Mucosa of stomach (tissue), 1 donor: ENCODE measurements around the gene STX11.

Experiments
- H3K27me3 ChIP-seq: one replicate; pipeline ENCODE4 v1.7.0; 2013; ENCODE audit warnings: mild to moderate bottlenecking, low read length; ENCODE audit not compliant: control insufficient read depth, insufficient read depth
- H3K36me3 ChIP-seq: one replicate; pipeline ENCODE4 v1.7.0; 2013; ENCODE audit warnings: low read length; ENCODE audit not compliant: control insufficient read depth, insufficient read depth
- H3K4me1 ChIP-seq: one replicate; pipeline ENCODE4 v1.7.0; 2013; ENCODE audit warnings: mild to moderate bottlenecking, low read length; ENCODE audit not compliant: control insufficient read depth, insufficient read depth
- H3K4me3 ChIP-seq: one replicate; pipeline ENCODE4 v1.7.0; 2013; ENCODE audit warnings: low read length
- H3K9ac ChIP-seq: one replicate; pipeline ENCODE4 v1.7.0; 2013; ENCODE audit warnings: mild to moderate bottlenecking, low read length, moderate library complexity
- H3K9me3 ChIP-seq: one replicate; pipeline ENCODE4 v1.7.0; 2013; ENCODE audit warnings: mild to moderate bottlenecking, low read length, moderate library complexity; ENCODE audit not compliant: control insufficient read depth
- donor health status: Pancreatic carcinoma.

STX11 gene

GRCh38 chr6:144197919-144198318 lies 47.6 kb downstream of the STX11 start:
- Histone ChIP-seq H3K27me3 (no peaks in the 10 kb centered on the region), H3K9ac (no peak overlapping the region), H3K9me3 (no peaks in the 10 kb centered on the region), H3K36me3 (no peaks in the 10 kb centered on the region), H3K4me1 (no peaks in the 10 kb centered on the region), H3K4me3 (no peak overlapping the region)

DNA sequence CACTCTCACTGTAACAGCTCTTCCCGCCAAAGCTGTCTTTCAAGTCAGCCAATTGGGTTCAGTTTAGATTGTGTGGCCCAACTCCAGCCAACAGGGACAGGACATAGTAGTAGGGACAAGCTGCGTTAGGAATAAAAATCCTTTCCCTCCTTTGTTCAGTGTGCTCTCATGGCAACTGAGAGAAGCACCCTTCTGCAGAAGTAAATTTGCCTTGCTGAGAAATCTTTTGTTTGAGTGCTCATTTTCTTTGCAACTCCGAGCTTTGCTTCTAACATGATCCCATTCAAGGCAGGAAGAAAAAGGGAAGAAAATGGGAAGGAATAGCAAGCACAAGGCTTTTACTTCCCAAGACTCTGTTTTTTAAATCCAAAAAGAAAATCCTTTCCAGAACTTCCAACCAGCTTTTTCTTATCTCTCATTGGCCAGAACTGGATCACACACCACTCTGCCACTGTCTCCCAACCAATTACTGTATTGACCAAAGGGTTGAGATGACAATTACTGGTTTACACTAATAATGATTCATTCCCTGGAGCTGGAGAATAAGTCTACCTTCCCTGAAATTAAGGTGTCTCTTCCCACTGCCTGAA lies 52.7 kb downstream of the STX11 start:
- Histone ChIP-seq H3K9me3 (peaks cover 5% of the 10 kb centered on the region), H3K4me3 (no peak overlapping the region), H3K27me3 (no peaks in the 10 kb centered on the region), H3K36me3 (no peaks in the 10 kb centered on the region), H3K9ac (no peak overlapping the region), H3K4me1 (no peaks in the 10 kb centered on the region)

DNA sequence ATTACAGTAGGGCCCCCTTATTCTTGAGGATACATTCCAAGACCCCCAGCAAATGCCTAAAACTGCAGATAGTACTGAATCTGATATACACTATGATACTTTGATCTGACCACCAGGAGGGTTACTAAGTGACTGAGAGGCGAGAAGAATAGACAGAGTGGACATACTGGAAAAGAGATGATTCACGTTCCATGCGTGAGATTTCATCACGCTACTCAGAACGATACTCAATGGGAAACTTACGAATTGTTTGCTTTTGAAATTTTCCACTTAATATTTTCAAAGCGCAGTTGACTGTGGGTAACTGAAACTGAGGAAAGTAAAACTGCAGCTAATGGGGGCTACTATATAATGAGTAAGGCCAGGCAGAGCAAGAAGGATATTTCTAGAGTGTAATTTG lies 60.8 kb downstream of the STX11 start:
- Histone ChIP-seq H3K36me3 (no peaks in the 10 kb centered on the region), H3K4me3 (no peak overlapping the region), H3K4me1 (peaks cover 9% of the 10 kb centered on the region), H3K27me3 (peaks cover 11% of the 10 kb centered on the region), H3K9ac (no peak overlapping the region), H3K9me3 (no peaks in the 10 kb centered on the region)

GRCh38 chr6:144213315-144213714 lies 63.0 kb downstream of the STX11 start:
- no peaks in the 10 kb centered on the region for H3K36me3 ChIP-seq
- no peak overlapping the region for H3K9ac ChIP-seq
- H3K27me3 ChIP-seq = peaks cover 10% of the 10 kb centered on the region
- peaks cover 9% of the 10 kb centered on the region for H3K4me1 ChIP-seq
- no peaks in the 10 kb centered on the region for H3K9me3 ChIP-seq
- H3K4me3 ChIP-seq = no peak overlapping the region

GRCh38 chr6:144214029-144214428 lies 63.7 kb downstream of the STX11 start:
- Histone ChIP-seq H3K4me3 (no peak overlapping the region), H3K9ac (no peak overlapping the region), H3K36me3 (no peaks in the 10 kb centered on the region), H3K4me1 (peaks cover 9% of the 10 kb centered on the region), H3K9me3 (no peaks in the 10 kb centered on the region), H3K27me3 (peaks cover 3% of the 10 kb centered on the region)

GRCh38 chr6:144214622-144215401 lies 64.5 kb downstream of the STX11 start:
- Histone ChIP-seq H3K9ac (peak overlapping the region; percentile 84), H3K4me1 (peaks cover 9% of the 10 kb centered on the region), H3K9me3 (no peaks in the 10 kb centered on the region), H3K36me3 (no peaks in the 10 kb centered on the region), H3K27me3 (no peaks in the 10 kb centered on the region), H3K4me3 (no peak overlapping the region)

- Histone ChIP-seq H3K4me1 (peaks cover 9% of the 10 kb centered on the region), H3K9ac (peak overlapping the region; percentile 84), H3K36me3 (no peaks in the 10 kb centered on the region), H3K9me3 (no peaks in the 10 kb centered on the region), H3K27me3 (no peaks in the 10 kb centered on the region), H3K4me3 (peak overlapping the region; percentile 48)
Observed at GRCh38 chr6:144215402-144215931, 65.2 kb downstream of the STX11 start.

GRCh38 chr6:144215932-144216667 lies 65.8 kb downstream of the STX11 start:
- Histone ChIP-seq H3K4me3 (peak overlapping the region; percentile 48), H3K9me3 (no peaks in the 10 kb centered on the region), H3K27me3 (no peaks in the 10 kb centered on the region), H3K36me3 (no peaks in the 10 kb centered on the region), H3K4me1 (peaks cover 9% of the 10 kb centered on the region), H3K9ac (peak overlapping the region; percentile 84)

GRCh38 chr6:144216668-144217218 lies 66.4 kb downstream of the STX11 start:
- no peaks in the 10 kb centered on the region for H3K9me3 ChIP-seq
- H3K4me1 ChIP-seq = peaks cover 9% of the 10 kb centered on the region
- no peaks in the 10 kb centered on the region for H3K36me3 ChIP-seq
- H3K9ac ChIP-seq = peak overlapping the region; percentile 84
- H3K4me3 ChIP-seq = peak overlapping the region; percentile 48
- no peaks in the 10 kb centered on the region for H3K27me3 ChIP-seq

- H3K9me3 ChIP-seq = no peaks in the 10 kb centered on the region
- peaks cover 9% of the 10 kb centered on the region for H3K4me1 ChIP-seq
- no peaks in the 10 kb centered on the region for H3K27me3 ChIP-seq
- H3K36me3 ChIP-seq = no peaks in the 10 kb centered on the region
- H3K4me3 ChIP-seq = no peak overlapping the region
- peak overlapping the region; percentile 84 for H3K9ac ChIP-seq
Observed at GRCh38 chr6:144217264-144217663, 66.9 kb downstream of the STX11 start.

- Histone ChIP-seq H3K9me3 (no peaks in the 10 kb centered on the region), H3K4me1 (peaks cover 9% of the 10 kb centered on the region), H3K9ac (no peak overlapping the region), H3K36me3 (no peaks in the 10 kb centered on the region), H3K4me3 (no peak overlapping the region), H3K27me3 (no peaks in the 10 kb centered on the region)
Observed at GRCh38 chr6:144217797-144218196, 67.5 kb downstream of the STX11 start.
